NCI-H524 (cell line): ENCODE data around the gene ROS1.

Source experiments
- DNase-seq, 2 experiments: peaks; one replicate each; lab custom pipeline; 2025; lab: John Stamatoyannopoulos, UW

ROS1 gene

GRCh38 chr6:117440706-117441525 lies 15.2 kb upstream of the ROS1 start:
- no peak for DNase-seq

- DNase-seq = no peak
Measured at GRCh38 chr6:117432273-117432672, 6.5 kb upstream of the ROS1 start.

- no peak for DNase-seq
Measured at GRCh38 chr6:117423754-117424153, 2.0 kb downstream of the ROS1 start.

GRCh38 chr6:117418320-117418719 lies 7.4 kb downstream of the ROS1 start:
- DNase-seq = no peak

GRCh38 chr6:117417851-117418250 lies 7.9 kb downstream of the ROS1 start:
- no peak for DNase-seq

- DNase-seq = no peak
Measured at GRCh38 chr6:117414770-117415169, 11.0 kb downstream of the ROS1 start.

- no peak for DNase-seq
Measured at GRCh38 chr6:117411474-117411873, 14.3 kb downstream of the ROS1 start.

- no peak for DNase-seq
Measured at GRCh38 chr6:117409863-117410262, 15.9 kb downstream of the ROS1 start.

GRCh38 chr6:117409420-117409819 lies 16.3 kb downstream of the ROS1 start:
- DNase-seq = no peak

GRCh38 chr6:117404548-117404947 lies 21.2 kb downstream of the ROS1 start:
- no peak for DNase-seq

GRCh38 chr6:117401799-117402198 lies 23.9 kb downstream of the ROS1 start:
- DNase-seq = no peak

GRCh38 chr6:117399924-117400323 lies 25.8 kb downstream of the ROS1 start:
- peak in 1 of 2 experiments; percentile 3 for DNase-seq

- DNase-seq = no peak
Measured at GRCh38 chr6:117399126-117399525, 26.6 kb downstream of the ROS1 start.

GRCh38 chr6:117397536-117398227 lies 28.1 kb downstream of the ROS1 start:
- DNase-seq = peak in 1 of 2 experiments; percentile 13

GRCh38 chr6:117396228-117396627 lies 29.5 kb downstream of the ROS1 start:
- DNase-seq = no peak

- DNase-seq = no peak
Measured at GRCh38 chr6:117395164-117395563, 30.6 kb downstream of the ROS1 start.

GRCh38 chr6:117393045-117393444 lies 32.7 kb downstream of the ROS1 start:
- DNase-seq = no peak

- DNase-seq = no peak
Measured at GRCh38 chr6:117391874-117392583, 33.7 kb downstream of the ROS1 start.

- no peak for DNase-seq
Measured at GRCh38 chr6:117389227-117390057, 36.3 kb downstream of the ROS1 start.

GRCh38 chr6:117387454-117387974 lies 38.2 kb downstream of the ROS1 start:
- no peak for DNase-seq

- peak in 1 of 2 experiments; percentile 13 for DNase-seq
Measured at GRCh38 chr6:117384659-117385058, 41.1 kb downstream of the ROS1 start.

- no peak for DNase-seq
Measured at GRCh38 chr6:117381749-117382148, 44.0 kb downstream of the ROS1 start.
